RKO (cell line): ENCODE data around the gene PIGS.
"Not testable (repeated sequence)": the region's sequence is repeated elsewhere in the genome, so short reads cannot be mapped to it uniquely, and the experiment has no call there.

Experiments
- DNase-seq: peaks from one replicate; pipeline ENCODE4 v3.0.0-alpha.2; 2016; ENCODE audit warnings: low spot score

The PIGS gene

DNA sequence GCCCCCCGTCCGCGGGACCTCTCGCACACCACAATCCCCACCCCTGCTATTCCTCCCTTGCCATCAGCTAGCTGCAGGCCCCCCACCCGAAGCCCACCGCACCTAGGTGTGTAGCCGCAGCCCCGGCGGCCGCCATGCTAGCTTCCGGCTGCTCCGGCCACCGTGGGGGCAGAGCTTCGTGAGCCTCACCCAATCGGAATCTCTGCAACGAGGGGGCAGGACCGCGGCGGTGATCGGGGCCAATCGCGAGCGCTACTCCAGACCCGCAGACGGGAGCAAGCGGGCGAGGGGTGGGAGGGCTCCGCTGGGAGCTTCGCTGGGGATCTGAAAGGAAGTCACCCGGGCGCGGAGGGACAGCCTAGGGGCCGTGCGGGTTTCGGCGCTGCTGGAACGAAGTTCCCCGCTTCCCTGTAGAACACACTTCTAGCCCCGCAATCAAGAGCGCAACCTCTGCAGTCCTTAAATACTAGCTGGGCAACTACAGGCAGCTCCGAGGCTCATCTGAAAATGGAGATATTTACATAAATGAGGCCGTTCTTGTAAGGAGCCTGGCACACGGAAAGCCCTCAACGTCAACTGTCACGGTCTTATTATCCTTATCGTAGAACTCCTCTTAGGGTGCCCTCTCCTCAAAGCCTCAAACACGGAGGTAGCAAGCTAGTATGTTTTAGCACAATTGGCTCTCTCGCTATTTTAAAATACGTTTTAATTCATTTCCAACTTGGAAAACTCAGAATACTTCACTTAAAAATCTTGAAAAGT lies at the start of gene PIGS:
TSS of gene PIGS (minus strand) at position 164 of the 762 bp plus-strand sequence. CDS start at position 136, 28 bp downstream.
- DNase-seq, result peak; percentile 92

DNA sequence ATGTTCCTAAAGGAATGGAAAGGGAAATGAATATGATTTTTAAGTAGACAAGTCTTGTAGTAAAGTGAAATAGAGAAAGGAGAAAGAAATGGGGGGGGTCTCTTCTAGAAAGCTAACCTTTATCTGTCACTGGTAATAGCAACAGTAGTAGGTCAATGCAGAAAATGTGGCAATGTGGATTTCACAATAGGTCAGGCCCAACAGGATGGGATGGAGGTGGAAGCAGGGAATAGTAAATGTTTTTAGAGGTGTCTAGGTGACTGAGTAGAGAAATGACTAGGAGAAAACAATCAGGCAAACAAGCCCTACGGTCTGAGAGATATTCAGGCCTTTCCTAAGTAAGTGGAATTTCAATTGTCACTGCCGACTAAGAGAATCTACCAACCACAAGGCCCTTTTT lies 48.7 kb upstream of the PIGS start:
- DNase-seq, result no peak

DNA sequence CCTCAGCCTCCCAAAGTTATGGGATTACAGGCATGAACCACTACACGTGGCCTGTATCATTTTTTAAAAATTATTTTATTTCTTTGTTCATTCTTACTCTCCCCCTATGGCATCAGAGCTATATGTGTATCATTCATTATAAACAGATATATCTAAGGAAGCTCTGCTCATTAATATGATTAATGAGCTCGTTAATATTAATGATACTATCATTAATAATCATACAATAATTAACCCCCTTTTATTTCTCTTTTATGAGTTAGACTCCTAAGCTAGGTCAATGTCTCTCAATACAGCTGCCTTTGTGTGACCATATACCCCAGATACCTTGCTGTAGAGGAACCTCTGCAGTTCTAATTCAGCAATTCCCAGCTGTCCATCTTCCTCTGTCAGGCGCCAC lies 47.1 kb upstream of the PIGS start:
- no peak for DNase-seq

DNA sequence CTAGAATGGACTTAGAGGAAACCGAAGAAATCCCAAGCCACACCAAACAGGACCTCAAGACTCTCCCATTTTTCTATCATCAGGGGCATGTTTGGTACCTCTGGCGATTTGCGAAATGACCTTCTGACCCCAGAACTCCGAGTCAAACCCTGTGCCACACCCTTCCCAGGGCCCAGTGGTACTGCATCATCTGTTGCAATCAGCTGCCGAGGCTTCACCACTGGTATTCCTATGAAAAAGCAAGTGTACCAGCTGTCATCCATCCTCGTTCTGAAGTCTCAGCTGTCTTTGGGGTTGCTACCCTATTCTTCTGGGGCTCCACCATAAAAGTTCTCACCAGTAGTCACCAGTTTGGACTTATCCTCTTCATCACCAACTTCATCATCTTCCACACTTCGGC lies 45.0 kb upstream of the PIGS start:
- DNase-seq, result no peak

DNA sequence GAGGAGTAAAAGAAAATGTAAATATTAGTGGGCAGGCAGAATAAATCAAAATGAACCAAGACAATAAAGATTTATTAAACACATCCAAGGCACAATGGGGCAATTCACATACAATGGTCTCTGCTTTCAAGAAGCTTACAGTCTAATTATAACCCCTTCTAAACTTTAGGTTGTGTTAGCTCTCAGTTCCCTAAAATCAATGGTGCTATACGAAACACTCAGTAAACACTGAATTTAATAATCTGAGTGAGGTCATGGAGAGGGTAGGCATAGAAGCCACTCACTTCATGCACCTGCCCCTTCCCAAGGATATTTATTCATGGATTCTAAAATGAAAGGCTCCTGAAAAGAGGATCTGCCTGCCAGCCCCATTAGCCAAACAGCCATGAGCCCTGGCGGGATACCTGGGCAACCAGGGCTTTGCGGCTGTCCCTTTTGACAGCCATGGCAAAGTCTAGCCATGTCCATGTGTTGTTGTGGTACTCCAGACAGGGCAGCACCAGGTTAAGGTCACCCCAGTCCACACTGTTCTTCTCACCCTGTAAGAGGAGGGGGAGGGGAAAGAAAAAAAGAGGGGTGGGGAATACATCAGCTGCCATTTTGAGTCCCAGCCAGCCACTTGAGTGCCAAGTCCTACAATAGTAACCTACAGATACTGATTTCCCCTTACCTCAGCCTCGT lies 44.1 kb upstream of the PIGS start:
- DNase-seq, result no peak

GRCh38 chr17:28613931-28614381 lies 42.6 kb upstream of the PIGS start, which contains the start of gene RSKR:
TSS of gene RSKR (minus strand) at chr17:28614185. CDS start at chr17:28614161, 24 bp downstream.
- DNase-seq, result no peak

GRCh38 chr17:28612936-28613872 lies 41.9 kb upstream of the PIGS start:
- DNase-seq, result peak; percentile 18

- no peak for DNase-seq
Measured at GRCh38 chr17:28612531-28612930, 41.2 kb upstream of the PIGS start.

DNA sequence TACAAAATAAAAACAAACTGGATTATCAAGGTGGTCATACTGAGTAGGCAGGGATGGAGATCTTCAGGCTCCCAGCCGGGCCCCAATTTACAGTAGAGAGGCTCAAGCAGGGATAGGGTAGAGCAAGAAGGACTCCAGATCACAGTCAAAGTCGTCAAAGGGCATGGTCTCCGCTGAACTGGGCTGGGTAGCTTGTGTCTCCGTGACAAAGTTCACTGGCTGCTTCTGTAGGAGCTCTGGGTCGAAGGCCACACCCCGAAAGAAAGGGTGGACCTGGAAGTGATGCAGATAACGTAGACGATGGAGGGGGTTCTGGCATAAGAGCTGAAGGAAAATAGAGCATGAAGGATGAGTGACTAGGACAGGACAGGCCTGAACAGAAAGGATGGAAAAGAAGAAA lies 39.1 kb upstream of the PIGS start:
- no peak for DNase-seq

DNA sequence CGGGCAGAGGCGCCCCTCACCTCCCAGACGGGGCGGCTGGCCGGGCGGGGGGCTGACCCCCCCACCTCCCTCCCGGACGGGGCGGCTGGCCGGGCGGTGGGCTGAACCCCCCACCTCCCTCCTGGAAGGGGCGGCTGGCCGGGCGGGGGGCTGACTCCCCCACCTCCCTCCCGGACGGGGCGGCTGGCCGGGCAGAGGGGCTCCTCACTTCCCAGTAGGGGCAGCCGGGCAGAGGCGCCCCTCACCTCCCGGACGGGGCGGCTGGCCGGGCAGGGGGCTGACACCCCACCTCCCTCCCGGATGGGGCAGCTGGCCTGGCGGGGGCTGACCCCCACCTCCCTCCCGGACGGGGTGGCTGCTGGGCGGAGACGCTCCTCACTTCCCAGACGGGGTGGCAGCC lies 32.7 kb upstream of the PIGS start:
- DNase-seq, result not testable (repeated sequence)

DNA sequence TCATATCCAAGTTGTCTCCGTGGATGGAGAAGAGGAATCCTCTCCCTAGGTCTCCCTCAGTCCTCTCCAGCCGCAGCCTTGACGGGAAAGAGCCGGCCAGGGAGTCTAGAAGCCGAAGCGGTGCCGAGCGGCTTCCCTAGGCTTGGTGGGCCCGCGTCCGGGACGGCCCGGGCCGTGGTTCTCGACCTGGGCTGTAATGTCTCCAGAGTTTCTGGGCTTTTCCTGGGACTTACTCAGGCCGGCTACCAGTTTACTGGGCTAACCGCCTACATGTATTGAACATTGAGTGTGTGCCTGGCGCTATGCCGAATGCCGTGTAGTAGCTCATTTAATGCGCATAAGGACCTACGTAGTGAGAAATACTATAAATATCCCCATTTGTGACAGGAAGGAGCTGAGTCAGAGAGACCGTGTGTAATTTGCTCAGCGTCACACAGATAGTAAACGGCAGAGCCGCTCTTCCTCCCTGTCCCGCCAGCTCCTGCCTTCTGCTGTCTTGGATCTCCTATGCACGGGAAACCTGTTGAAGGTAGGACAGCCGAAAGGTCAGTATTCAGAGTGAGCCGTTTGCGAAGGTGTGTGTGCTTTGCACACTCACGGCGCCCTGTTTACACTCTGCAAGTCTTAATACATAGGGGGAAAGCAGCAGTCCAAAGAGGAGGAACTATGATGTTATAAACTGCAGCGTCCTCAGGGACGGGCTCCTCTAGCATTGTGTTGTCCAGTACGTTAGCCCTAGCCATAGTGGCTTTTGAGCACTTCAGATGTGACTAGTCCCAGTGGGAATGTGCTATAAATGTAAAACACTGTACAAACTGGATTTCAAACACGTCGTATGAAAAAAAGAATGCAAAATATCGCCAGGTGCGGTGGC lies 28.2 kb upstream of the PIGS start:
- peak; percentile 100 for DNase-seq

DNA sequence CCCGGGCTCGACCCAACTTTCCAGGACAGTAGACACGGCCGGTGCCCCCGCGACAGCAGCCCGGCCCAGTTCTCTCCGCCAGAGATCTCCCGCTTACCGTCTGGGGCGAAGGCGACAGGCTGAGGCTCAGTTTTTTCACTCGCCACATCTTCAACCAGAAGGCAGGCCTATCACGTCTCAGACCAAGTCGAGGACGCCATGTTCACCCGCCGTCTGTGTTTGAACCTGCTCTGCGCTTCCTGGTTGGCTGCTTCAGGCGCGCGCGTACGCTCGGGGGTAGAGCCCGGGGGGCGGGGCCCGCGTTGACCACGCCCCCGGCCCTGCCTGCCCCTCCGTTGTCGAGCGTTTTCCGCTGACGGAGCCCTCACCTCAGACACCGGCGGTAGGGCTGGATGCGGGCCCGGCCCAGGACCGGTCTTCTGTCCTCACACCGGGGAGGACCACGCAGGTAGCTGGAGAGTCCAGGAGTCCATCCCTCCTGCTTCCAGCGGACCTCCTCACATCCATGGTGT lies 27.5 kb upstream of the PIGS start, which contains the start of gene SPAG5:
TSS of gene SPAG5 (minus strand) at position 227 of the 512 bp plus-strand sequence. CDS start at position 148, 79 bp downstream.
- DNase-seq, result peak; percentile 95

GRCh38 chr17:28598389-28598788 lies 27.1 kb upstream of the PIGS start:
- DNase-seq, result peak; percentile 2

- DNase-seq, result no peak
Measured at GRCh38 chr17:28597606-28598383, 26.5 kb upstream of the PIGS start.

DNA sequence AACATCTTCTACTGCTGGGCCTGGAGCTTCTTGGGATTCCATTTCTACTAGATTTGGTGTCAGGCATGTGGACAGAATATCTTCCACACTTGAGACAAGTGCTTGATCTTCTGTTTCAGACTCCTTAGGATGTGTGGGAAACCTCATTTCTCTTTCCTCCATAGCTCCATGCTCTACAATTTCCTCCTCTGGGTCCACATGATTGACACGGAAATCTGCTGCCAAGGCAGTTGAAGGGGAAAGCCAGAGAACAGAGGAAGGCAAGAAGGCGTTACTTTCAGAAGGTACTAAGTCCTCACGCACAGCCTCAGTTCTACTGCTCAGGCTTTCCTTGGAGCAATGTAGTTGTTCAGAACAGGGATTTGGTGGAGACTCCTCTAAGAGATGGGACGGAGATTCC lies 20.9 kb upstream of the PIGS start:
- DNase-seq, result no peak

DNA sequence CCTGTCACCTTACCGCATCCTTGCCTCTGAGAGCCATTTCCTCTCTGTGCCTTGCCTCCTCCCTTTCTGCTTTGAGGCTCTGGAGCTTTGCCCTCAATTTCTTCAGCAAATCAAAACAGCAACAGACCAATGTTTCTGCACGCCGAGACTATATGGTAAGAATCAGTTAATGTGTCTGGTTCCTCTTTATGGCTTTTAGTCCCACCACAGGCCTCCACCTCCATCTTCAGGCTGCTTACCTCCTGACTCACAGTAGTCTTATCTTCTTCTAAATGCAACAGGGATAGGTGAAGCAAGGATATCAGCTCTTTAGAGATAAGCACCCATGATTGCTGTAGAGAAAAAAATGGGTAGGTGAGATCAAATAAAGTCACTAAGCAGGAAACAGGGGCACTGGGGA lies 14.5 kb upstream of the PIGS start:
- no peak for DNase-seq

- no peak for DNase-seq
Measured at GRCh38 chr17:28584434-28584833, 13.1 kb upstream of the PIGS start.

GRCh38 chr17:28582513-28582912 lies 11.2 kb upstream of the PIGS start:
- no peak for DNase-seq

- DNase-seq, result no peak
Measured at GRCh38 chr17:28580959-28581358, 9.6 kb upstream of the PIGS start.

- DNase-seq, result no peak
Measured at GRCh38 chr17:28579526-28579925, 8.2 kb upstream of the PIGS start.
